Measurements from ENCODE around the gene RHCG. TPM values are rescaled to one million over a fixed set of nuclear protein-coding genes. Genes with fewer than 3 reads are reported as not detected.

RHCG gene
- total and polyA plus RNA-seq, 2 experiments from 2014 or later: 0.23 TPM; not detected in 1

GRCh38 chr15:89462198-89462912 is 34.0 kb downstream of the RHCG start:
- Histone ChIP-seq H3K36me3 (no peaks in the 10 kb centered on the region), H3K4me1 (ENCODE audit: low read depth) (no peaks in the 10 kb centered on the region), H3K9me3 (ENCODE audit: low read depth) (no peaks in the 10 kb centered on the region), H3K27me3 (peaks cover 6% of the 10 kb centered on the region), H3K27ac (no peak overlapping the region), H3K4me3 (no peak overlapping the region)
- no peak for TF ChIP-seq CTCF (IDR thresholded peaks at IDR 0.05; ENCODE audit: low read depth, low read length)
- peak in 1 of 2 donors; percentile 30 for DNase-seq (ENCODE audit: low read depth in 1 of 2, low spot score in 1 of 2)

GRCh38 chr15:89461386-89461785 is 35.0 kb downstream of the RHCG start:
- Histone ChIP-seq H3K4me3 (no peak overlapping the region), H3K4me1 (ENCODE audit: low read depth) (no peaks in the 10 kb centered on the region), H3K27me3 (peaks cover 6% of the 10 kb centered on the region), H3K9me3 (ENCODE audit: low read depth) (no peaks in the 10 kb centered on the region), H3K36me3 (no peaks in the 10 kb centered on the region), H3K27ac (no peak overlapping the region)
- no peak for TF ChIP-seq CTCF (IDR thresholded peaks at IDR 0.05; ENCODE audit: low read depth, low read length)
- no peak for DNase-seq (ENCODE audit: low read depth in 1 of 2, low spot score in 1 of 2)

GRCh38 chr15:89460048-89460447 is 36.3 kb downstream of the RHCG start:
- Histone ChIP-seq H3K36me3 (no peaks in the 10 kb centered on the region), H3K4me3 (no peak overlapping the region), H3K27me3 (peaks cover 6% of the 10 kb centered on the region), H3K9me3 (ENCODE audit: low read depth) (no peaks in the 10 kb centered on the region), H3K4me1 (ENCODE audit: low read depth) (no peaks in the 10 kb centered on the region), H3K27ac (no peak overlapping the region)
- no peak for DNase-seq (ENCODE audit: low read depth in 1 of 2, low spot score in 1 of 2)
- no peak for TF ChIP-seq CTCF (IDR thresholded peaks at IDR 0.05; ENCODE audit: low read depth, low read length)

GRCh38 chr15:89459271-89460038 is 36.9 kb downstream of the RHCG start:
- no peak overlapping the region for H3K4me3 ChIP-seq
- no peaks in the 10 kb centered on the region for H3K4me1 ChIP-seq (ENCODE audit: low read depth)
- peaks cover 11% of the 10 kb centered on the region for H3K27me3 ChIP-seq
- no peaks in the 10 kb centered on the region for H3K36me3 ChIP-seq
- no peaks in the 10 kb centered on the region for H3K9me3 ChIP-seq (ENCODE audit: low read depth)
- no peak for TF ChIP-seq CTCF (IDR thresholded peaks at IDR 0.05; ENCODE audit: low read depth, low read length)
- no peak overlapping the region for H3K27ac ChIP-seq
- no peak for DNase-seq (ENCODE audit: low read depth in 1 of 2, low spot score in 1 of 2)

GRCh38 chr15:89458440-89458839 is 37.9 kb downstream of the RHCG start:
- DNase-seq (ENCODE audit: low read depth in 1 of 2, low spot score in 1 of 2): no peak
- peaks cover 12% of the 10 kb centered on the region for H3K27me3 ChIP-seq
- no peak overlapping the region for H3K27ac ChIP-seq
- TF ChIP-seq CTCF (IDR thresholded peaks at IDR 0.05; ENCODE audit: low read depth, low read length): no peak
- no peak overlapping the region for H3K4me3 ChIP-seq
- H3K9me3 ChIP-seq (ENCODE audit: low read depth): no peaks in the 10 kb centered on the region
- H3K4me1 ChIP-seq (ENCODE audit: low read depth): no peaks in the 10 kb centered on the region
- H3K36me3 ChIP-seq: no peaks in the 10 kb centered on the region
